WTC11 (cell line): ENCODE measurements around the gene LARGE1. TPM values are rescaled to one million over a fixed set of nuclear protein-coding genes. Genes with fewer than 3 reads are reported as not detected.

Experiments
- ATAC-seq: fragments of 200-7000 bp; cut with Tn5 transposase; 2 replicates; pipeline ENCODE4 v1.10.0; 2021; ENCODE audit warnings: mild to moderate bottlenecking, moderate library complexity
- CTCF ChIA-PET: fragments of 300-600 bp; sonication (Branson Sonifier 250); formaldehyde crosslinking; loops from one replicate; lab custom pipeline; 2021; ENCODE audit warnings: antibody characterized with exemption; lab: Charles Lee
- POLR2A ChIA-PET: fragments of 350-600 bp; sonication (Branson Sonifier 250); formaldehyde crosslinking; loops from one replicate; lab custom pipeline; 2021; ENCODE audit warnings: antibody characterized with exemption; lab: Charles Lee
- DNase-seq: peaks from one replicate; pipeline ENCODE4 v3.0.0; 2021; ENCODE audit warnings: low spot score
- H3K27ac Mint-ChIP-seq: 2 replicates; pipeline ENCODE4 v1.8.0; 2021; ENCODE audit warnings: mixed read lengths
- H3K27me3 Mint-ChIP-seq: 2 replicates; pipeline ENCODE4 v1.8.0; 2021; ENCODE audit warnings: low read depth, mild to moderate bottlenecking, moderate library complexity, mixed read lengths
- H3K36me3 Mint-ChIP-seq: 2 replicates; pipeline ENCODE4 v1.8.0; 2021; ENCODE audit warnings: mixed read lengths
- H3K4me1 Mint-ChIP-seq: 2 replicates; pipeline ENCODE4 v1.8.0; 2022; ENCODE audit warnings: mixed read lengths
- H3K4me3 Mint-ChIP-seq: 2 replicates; pipeline ENCODE4 v1.8.0; 2021; ENCODE audit warnings: mild to moderate bottlenecking, moderate library complexity, mixed read lengths
- H3K9me3 Mint-ChIP-seq: 2 replicates; pipeline ENCODE4 v1.8.0; 2021; ENCODE audit warnings: mixed read lengths
- ELF4 ChIP-seq: sonication (generic); formaldehyde crosslinking; IDR thresholded peaks from 2 replicates; pipeline ENCODE4 v1.8.1; 2022; ENCODE audit warnings: low read depth, mild to moderate bottlenecking, moderate library complexity, missing genetic modification reagents
- HMGA2 ChIP-seq: fragments of 250-450 bp; sonication (Bioruptor Pico); IDR thresholded peaks from 2 replicates; pipeline ENCODE4 v1.4.0; 2021; ENCODE audit warnings: mild to moderate bottlenecking, moderate library complexity
- IRF2 ChIP-seq: sonication (generic); formaldehyde crosslinking; IDR thresholded peaks from 2 replicates; pipeline ENCODE4 v1.8.0; 2022; ENCODE audit warnings: low read depth, missing genetic modification reagents, borderline replicate concordance
- NR2C2 ChIP-seq: sonication (generic); formaldehyde crosslinking; IDR thresholded peaks from 2 replicates; pipeline ENCODE4 v1.8.0; 2022; ENCODE audit warnings: mild to moderate bottlenecking, missing genetic modification reagents
- RELA ChIP-seq: sonication (generic); formaldehyde crosslinking; IDR thresholded peaks from 2 replicates; pipeline ENCODE4 v1.8.1; 2022; ENCODE audit warnings: missing genetic modification reagents, mild to moderate bottlenecking, borderline replicate concordance
- ZNF416 ChIP-seq: fragments of 250-450 bp; sonication (Bioruptor Pico); IDR thresholded peaks from 2 replicates; pipeline ENCODE4 v1.9.0; 2021; ENCODE audit warnings: mild to moderate bottlenecking, inconsistent platforms
- total RNA-seq: library from RNA; stranded (reverse); gene quantifications from 3 replicates; pipeline ENCODE4 v1.2.3, GENCODE V29; 2021
- TF ChIP-seq, protein P1 (sequence below): sonication (generic); formaldehyde crosslinking; IDR thresholded peaks from 2 replicates; pipeline ENCODE4 v1.8.0; 2022; ENCODE audit warnings: mild to moderate bottlenecking, missing genetic modification reagents
- TF ChIP-seq, protein P2 (sequence below): sonication (generic); formaldehyde crosslinking; IDR thresholded peaks from 2 replicates; pipeline ENCODE4 v1.8.0; 2022; ENCODE audit warnings: missing genetic modification reagents
- TF ChIP-seq, protein P3 (sequence below): sonication (generic); formaldehyde crosslinking; IDR thresholded peaks from 2 replicates; pipeline ENCODE4 v1.8.1; 2023; ENCODE audit warnings: mild to moderate bottlenecking, missing genetic modification reagents, borderline replicate concordance
- TF ChIP-seq, protein P4 (sequence below): fragments of 250-450 bp; sonication (Bioruptor Pico); IDR thresholded peaks from 2 replicates; pipeline ENCODE4 v1.9.0; 2021; ENCODE audit warnings: moderate library complexity, mild to moderate bottlenecking, inconsistent platforms, borderline replicate concordance
- TF ChIP-seq, protein P5 (sequence below): sonication (generic); formaldehyde crosslinking; conservative IDR thresholded peaks from 2 replicates; pipeline ENCODE4 v1.8.1; 2023; ENCODE audit warnings: mild to moderate bottlenecking, low read depth, missing genetic modification reagents, moderate library complexity
- TF ChIP-seq, protein P6 (sequence below): sonication (generic); formaldehyde crosslinking; IDR thresholded peaks from 2 replicates; pipeline ENCODE4 v1.8.0; 2022; ENCODE audit warnings: mild to moderate bottlenecking, missing genetic modification reagents
- TF ChIP-seq, protein P7 (sequence below): sonication (generic); formaldehyde crosslinking; IDR thresholded peaks from 2 replicates; pipeline ENCODE4 v1.8.1; 2023; ENCODE audit warnings: mild to moderate bottlenecking, moderate library complexity, missing genetic modification reagents
- TF ChIP-seq, protein P8 (sequence below): sonication (generic); formaldehyde crosslinking; conservative IDR thresholded peaks from 2 replicates; pipeline ENCODE4 v1.8.1; 2022; ENCODE audit warnings: mild to moderate bottlenecking, missing genetic modification reagents

The LARGE1 gene
- total RNA-seq, 1 experiment from 2014 or later = 72.6 TPM

DNA sequence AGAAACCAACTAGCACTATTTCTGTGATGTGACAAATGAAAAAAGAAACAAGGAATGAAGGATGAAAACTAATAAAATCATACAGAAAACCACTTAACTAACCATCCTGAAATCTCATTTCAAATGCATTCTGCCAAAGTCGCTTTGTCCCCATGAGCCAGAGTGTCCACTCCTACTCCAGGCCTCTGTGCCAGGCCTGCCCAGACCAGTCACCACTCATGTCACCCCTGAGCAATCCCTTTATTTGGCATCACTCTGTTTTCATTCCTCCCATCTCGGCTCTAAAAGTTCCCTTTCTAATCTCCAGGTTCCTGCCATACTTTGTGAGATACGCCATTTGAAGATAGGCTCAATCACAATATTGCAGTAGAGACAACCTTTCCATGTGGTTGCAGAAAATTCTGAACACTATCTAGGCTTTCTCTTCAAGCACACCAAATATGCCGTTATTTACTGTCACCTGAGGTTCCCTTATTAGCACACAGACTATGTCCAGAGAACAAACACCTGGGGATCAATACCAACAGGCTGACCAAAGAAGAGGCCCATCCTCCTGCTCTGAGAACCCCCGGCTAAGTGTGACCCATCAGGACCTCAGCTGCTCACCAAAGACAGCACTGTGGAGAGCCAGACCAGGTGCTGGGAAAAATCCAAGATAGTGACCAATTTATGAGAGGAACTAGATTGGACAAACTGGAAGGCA, 202.4 kb downstream of the LARGE1 start (continued):
- TF ChIP-seq, protein P1, sequence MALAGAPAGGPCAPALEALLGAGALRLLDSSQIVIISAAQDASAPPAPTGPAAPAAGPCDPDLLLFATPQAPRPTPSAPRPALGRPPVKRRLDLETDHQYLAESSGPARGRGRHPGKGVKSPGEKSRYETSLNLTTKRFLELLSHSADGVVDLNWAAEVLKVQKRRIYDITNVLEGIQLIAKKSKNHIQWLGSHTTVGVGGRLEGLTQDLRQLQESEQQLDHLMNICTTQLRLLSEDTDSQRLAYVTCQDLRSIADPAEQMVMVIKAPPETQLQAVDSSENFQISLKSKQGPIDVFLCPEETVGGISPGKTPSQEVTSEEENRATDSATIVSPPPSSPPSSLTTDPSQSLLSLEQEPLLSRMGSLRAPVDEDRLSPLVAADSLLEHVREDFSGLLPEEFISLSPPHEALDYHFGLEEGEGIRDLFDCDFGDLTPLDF = no peak
- TF ChIP-seq HMGA2 (CRISPR knock-in tag) = no peak

DNA sequence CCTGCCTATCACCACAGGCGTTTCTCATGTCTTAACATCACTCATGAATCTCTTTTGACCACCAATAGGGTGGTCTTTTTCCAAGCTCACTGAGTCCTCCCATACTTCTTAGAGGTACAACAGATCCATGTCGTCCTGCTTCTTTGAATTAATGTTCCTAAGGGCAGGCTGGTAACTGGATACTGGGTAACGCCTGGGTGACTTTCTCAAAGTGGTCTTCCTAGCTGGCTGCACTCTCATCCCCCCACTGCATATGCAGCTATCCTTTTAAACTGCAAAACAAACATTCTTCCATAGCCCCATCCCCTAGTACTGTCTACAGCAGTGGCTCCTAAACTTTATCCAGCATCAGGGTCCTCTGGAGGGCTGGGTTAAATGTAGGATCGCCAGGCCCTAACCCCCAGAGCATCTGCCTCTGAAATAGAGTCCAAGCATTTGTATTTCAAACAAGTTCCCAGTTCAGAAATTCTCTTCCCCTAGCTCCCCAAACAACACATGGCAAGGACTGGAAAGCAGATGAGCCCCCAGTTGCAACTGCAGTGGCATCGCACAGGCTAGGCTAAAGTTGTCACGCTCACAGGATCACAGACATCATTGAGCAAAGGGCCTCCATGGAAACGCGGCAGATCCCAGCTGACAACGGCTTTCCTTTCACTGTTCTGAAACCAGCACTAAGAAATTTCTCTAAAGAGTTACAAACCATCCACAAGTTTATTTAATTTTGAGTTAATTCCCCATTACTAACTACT, 204.9 kb downstream of the LARGE1 start:
- CTCF ChIA-PET = no interaction called here
- Mint-ChIP-seq H3K27me3 (no peaks in the 10 kb centered on the region), H3K9me3 (peaks cover 28% of the 10 kb centered on the region), H3K36me3 (peaks cover 39% of the 10 kb centered on the region), H3K4me3 (no peak overlapping the region)
- POLR2A ChIA-PET = no interaction called here
- no peak for TF ChIP-seq RELA
- TF ChIP-seq, protein P2, sequence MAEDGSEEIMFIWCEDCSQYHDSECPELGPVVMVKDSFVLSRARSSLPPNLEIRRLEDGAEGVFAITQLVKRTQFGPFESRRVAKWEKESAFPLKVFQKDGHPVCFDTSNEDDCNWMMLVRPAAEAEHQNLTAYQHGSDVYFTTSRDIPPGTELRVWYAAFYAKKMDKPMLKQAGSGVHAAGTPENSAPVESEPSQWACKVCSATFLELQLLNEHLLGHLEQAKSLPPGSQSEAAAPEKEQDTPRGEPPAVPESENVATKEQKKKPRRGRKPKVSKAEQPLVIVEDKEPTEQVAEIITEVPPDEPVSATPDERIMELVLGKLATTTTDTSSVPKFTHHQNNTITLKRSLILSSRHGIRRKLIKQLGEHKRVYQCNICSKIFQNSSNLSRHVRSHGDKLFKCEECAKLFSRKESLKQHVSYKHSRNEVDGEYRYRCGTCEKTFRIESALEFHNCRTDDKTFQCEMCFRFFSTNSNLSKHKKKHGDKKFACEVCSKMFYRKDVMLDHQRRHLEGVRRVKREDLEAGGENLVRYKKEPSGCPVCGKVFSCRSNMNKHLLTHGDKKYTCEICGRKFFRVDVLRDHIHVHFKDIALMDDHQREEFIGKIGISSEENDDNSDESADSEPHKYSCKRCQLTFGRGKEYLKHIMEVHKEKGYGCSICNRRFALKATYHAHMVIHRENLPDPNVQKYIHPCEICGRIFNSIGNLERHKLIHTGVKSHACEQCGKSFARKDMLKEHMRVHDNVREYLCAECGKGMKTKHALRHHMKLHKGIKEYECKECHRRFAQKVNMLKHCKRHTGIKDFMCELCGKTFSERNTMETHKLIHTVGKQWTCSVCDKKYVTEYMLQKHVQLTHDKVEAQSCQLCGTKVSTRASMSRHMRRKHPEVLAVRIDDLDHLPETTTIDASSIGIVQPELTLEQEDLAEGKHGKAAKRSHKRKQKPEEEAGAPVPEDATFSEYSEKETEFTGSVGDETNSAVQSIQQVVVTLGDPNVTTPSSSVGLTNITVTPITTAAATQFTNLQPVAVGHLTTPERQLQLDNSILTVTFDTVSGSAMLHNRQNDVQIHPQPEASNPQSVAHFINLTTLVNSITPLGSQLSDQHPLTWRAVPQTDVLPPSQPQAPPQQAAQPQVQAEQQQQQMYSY (CRISPR knock-in tag) = no peak
- TF ChIP-seq, protein P3, sequence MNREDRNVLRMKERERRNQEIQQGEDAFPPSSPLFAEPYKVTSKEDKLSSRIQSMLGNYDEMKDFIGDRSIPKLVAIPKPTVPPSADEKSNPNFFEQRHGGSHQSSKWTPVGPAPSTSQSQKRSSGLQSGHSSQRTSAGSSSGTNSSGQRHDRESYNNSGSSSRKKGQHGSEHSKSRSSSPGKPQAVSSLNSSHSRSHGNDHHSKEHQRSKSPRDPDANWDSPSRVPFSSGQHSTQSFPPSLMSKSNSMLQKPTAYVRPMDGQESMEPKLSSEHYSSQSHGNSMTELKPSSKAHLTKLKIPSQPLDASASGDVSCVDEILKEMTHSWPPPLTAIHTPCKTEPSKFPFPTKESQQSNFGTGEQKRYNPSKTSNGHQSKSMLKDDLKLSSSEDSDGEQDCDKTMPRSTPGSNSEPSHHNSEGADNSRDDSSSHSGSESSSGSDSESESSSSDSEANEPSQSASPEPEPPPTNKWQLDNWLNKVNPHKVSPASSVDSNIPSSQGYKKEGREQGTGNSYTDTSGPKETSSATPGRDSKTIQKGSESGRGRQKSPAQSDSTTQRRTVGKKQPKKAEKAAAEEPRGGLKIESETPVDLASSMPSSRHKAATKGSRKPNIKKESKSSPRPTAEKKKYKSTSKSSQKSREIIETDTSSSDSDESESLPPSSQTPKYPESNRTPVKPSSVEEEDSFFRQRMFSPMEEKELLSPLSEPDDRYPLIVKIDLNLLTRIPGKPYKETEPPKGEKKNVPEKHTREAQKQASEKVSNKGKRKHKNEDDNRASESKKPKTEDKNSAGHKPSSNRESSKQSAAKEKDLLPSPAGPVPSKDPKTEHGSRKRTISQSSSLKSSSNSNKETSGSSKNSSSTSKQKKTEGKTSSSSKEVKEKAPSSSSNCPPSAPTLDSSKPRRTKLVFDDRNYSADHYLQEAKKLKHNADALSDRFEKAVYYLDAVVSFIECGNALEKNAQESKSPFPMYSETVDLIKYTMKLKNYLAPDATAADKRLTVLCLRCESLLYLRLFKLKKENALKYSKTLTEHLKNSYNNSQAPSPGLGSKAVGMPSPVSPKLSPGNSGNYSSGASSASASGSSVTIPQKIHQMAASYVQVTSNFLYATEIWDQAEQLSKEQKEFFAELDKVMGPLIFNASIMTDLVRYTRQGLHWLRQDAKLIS (CRISPR knock-in tag) = no peak
- TF ChIP-seq ELF4 = no peak
- TF ChIP-seq, protein P4, sequence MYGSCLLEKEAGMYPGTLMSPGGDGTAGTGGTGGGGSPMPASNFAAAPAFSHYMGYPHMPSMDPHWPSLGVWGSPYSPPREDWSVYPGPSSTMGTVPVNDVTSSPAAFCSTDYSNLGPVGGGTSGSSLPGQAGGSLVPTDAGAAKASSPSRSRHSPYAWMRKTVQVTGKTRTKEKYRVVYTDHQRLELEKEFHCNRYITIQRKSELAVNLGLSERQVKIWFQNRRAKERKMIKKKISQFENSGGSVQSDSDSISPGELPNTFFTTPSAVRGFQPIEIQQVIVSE = no peak
- TF ChIP-seq, all 79 proteins: peak for 0
- Mint-ChIP-seq H3K27ac (no peak overlapping the region), H3K4me1 (peaks cover 4% of the 10 kb centered on the region)
- ATAC-seq = no peak
- DNase-seq = no peak

DNA sequence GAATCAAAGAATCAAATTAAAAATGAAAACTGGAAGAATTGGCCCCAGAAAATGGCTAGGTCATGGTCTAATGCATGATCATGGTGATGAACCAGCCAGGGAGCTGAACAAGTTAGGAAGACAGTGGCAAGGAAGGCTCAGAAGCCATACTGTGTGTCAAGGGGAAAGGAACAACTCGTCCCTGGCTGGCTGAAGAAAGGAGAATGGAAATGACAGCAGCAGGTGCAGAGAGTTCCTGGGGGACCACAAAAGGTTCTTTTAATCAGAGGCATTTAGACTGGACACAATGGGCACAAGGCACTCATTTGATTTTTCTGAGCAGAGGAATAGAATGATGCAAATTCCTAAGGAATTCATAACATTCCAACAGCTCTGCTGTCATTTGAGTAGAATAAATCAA, 209.9 kb downstream of the LARGE1 start:
- H3K9me3 Mint-ChIP-seq = peaks cover 26% of the 10 kb centered on the region
- POLR2A ChIA-PET = no interaction called here
- TF ChIP-seq, protein P5, sequence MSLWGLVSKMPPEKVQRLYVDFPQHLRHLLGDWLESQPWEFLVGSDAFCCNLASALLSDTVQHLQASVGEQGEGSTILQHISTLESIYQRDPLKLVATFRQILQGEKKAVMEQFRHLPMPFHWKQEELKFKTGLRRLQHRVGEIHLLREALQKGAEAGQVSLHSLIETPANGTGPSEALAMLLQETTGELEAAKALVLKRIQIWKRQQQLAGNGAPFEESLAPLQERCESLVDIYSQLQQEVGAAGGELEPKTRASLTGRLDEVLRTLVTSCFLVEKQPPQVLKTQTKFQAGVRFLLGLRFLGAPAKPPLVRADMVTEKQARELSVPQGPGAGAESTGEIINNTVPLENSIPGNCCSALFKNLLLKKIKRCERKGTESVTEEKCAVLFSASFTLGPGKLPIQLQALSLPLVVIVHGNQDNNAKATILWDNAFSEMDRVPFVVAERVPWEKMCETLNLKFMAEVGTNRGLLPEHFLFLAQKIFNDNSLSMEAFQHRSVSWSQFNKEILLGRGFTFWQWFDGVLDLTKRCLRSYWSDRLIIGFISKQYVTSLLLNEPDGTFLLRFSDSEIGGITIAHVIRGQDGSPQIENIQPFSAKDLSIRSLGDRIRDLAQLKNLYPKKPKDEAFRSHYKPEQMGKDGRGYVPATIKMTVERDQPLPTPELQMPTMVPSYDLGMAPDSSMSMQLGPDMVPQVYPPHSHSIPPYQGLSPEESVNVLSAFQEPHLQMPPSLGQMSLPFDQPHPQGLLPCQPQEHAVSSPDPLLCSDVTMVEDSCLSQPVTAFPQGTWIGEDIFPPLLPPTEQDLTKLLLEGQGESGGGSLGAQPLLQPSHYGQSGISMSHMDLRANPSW (CRISPR knock-in tag) = no peak
- TF ChIP-seq, protein P6, sequence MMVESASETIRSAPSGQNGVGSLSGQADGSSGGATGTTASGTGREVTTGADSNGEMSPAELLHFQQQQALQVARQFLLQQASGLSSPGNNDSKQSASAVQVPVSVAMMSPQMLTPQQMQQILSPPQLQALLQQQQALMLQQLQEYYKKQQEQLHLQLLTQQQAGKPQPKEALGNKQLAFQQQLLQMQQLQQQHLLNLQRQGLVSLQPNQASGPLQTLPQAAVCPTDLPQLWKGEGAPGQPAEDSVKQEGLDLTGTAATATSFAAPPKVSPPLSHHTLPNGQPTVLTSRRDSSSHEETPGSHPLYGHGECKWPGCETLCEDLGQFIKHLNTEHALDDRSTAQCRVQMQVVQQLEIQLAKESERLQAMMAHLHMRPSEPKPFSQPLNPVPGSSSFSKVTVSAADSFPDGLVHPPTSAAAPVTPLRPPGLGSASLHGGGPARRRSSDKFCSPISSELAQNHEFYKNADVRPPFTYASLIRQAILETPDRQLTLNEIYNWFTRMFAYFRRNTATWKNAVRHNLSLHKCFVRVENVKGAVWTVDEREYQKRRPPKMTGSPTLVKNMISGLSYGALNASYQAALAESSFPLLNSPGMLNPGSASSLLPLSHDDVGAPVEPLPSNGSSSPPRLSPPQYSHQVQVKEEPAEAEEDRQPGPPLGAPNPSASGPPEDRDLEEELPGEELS (CRISPR knock-in tag) = no peak
- TF ChIP-seq NR2C2 (CRISPR knock-in tag) (no peak), IRF2 (CRISPR knock-in tag) (no peak), ZNF416 (CRISPR knock-in tag) (no peak)
- TF ChIP-seq, protein P7, sequence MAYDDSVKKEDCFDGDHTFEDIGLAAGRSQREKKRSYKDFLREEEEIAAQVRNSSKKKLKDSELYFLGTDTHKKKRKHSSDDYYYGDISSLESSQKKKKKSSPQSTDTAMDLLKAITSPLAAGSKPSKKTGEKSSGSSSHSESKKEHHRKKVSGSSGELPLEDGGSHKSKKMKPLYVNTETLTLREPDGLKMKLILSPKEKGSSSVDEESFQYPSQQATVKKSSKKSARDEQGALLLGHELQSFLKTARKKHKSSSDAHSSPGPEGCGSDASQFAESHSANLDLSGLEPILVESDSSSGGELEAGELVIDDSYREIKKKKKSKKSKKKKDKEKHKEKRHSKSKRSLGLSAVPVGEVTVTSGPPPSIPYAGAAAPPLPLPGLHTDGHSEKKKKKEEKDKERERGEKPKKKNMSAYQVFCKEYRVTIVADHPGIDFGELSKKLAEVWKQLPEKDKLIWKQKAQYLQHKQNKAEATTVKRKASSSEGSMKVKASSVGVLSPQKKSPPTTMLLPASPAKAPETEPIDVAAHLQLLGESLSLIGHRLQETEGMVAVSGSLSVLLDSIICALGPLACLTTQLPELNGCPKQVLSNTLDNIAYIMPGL (CRISPR knock-in tag) = no peak
- TF ChIP-seq, protein P8, sequence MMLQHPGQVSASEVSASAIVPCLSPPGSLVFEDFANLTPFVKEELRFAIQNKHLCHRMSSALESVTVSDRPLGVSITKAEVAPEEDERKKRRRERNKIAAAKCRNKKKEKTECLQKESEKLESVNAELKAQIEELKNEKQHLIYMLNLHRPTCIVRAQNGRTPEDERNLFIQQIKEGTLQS = no peak

More for the DNA sequence above, 209.9 kb downstream of the LARGE1 start:
- Mint-ChIP-seq H3K27ac (no peak overlapping the region), H3K4me1 (peaks cover 28% of the 10 kb centered on the region), H3K4me3 (no peak overlapping the region), H3K36me3 (peaks cover 32% of the 10 kb centered on the region), H3K27me3 (no peaks in the 10 kb centered on the region)
- DNase-seq = no peak
- CTCF ChIA-PET = no interaction called here
- ATAC-seq = no peak
